SJCRH30 (cell line): ENCODE data around the gene ZSCAN22. TPM values are rescaled to one million over a fixed set of nuclear protein-coding genes. Genes with fewer than 3 reads are reported as not detected.
A peak's percentile ranks its signal among the peaks of the same experiment; 100 is the strongest.
"Not testable (repeated sequence)": the region's sequence is repeated elsewhere in the genome, so short reads cannot be mapped to it uniquely, and the experiment has no call there.

Source experiments
- DNase-seq, 2 experiments: peaks; one replicate each; pipeline ENCODE4 v3.0.0-alpha.2; 2015 to 2020
- H3K27ac ChIP-seq: fragments of 250-450 bp; sonication (Bioruptor Pico); 2 replicates; pipeline ENCODE4 v1.5.1; 2020; ENCODE audit warnings: mild to moderate bottlenecking, moderate library complexity
- H3K27me3 ChIP-seq: fragments of 250-450 bp; sonication (Bioruptor Pico); 2 replicates; pipeline ENCODE4 v1.5.1; 2020; ENCODE audit warnings: mild to moderate bottlenecking, moderate library complexity
- H3K36me3 ChIP-seq: fragments of 250-450 bp; sonication (Bioruptor Pico); 2 replicates; pipeline ENCODE4 v1.5.1; 2020; ENCODE audit warnings: mild to moderate bottlenecking, moderate library complexity
- H3K4me1 ChIP-seq: fragments of 250-450 bp; sonication (Bioruptor Pico); 2 replicates; pipeline ENCODE4 v1.5.1; 2020; ENCODE audit warnings: mild to moderate bottlenecking, moderate library complexity
- H3K4me3 ChIP-seq: fragments of 250-450 bp; sonication (Bioruptor Pico); 2 replicates; pipeline ENCODE4 v1.5.1; 2020; ENCODE audit warnings: mild to moderate bottlenecking, moderate library complexity
- H3K9me3 ChIP-seq: fragments of 250-450 bp; sonication (Bioruptor Pico); replicated peaks from 2 replicates; pipeline ENCODE4 v1.5.1; 2020; ENCODE audit warnings: mild to moderate bottlenecking, moderate library complexity
- total RNA-seq: library from RNA; depleted of rRNA; stranded (reverse); fragments of >200 nt; shearing (Covaris generic); gene quantifications from 2 replicates; pipeline ENCODE4 v1.2.3, GENCODE V29; 2014

The ZSCAN22 gene
- total RNA-seq, 1 experiment from 2014 or later: 5.0 TPM

DNA sequence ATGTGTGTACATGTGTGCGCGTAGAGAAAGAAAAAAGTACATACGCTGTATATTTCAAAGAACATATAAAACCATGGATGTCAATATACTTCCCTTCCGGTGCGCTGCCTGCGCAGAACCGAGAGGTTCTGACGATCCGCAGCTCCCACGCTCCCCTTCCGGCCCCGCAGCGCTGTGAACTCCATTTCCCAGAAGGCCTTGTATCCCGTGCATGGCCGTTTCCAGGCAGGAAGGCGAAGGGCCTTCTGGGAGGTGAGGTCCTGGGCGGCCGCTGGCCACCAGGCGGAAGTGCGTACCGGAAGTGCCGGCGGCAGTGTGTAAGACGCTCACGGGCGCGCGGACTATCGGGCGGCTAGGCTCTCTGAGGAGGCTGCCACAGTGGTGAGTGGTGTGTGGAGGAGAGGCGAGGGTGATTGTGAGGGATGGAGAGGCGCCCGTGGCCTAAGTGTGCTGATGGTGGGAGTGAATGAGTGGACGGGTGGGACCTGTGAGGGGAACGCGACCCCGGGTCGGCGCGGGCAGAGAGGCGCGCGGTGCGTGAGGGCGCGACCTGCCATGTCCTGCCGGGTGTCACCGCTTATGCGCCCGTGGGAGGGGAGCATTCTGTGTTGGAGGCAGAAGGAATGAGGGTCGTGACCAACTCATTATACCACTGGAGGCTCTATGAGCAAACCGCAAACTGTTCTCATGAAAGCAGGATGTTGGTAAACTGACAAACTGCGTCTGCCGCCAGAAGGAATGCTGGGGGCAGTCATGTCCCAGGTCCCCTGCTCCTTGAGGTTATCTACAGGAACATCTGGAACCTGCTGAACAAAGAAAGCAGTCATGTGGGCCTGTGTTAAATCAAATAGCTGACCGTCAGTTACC lies 21.5 kb upstream of the ZSCAN22 start, which contains the start of gene ERVK3-1:
Gene ERVK3-1, plus strand, starts transcription at position 313 of the 867 bp plus-strand sequence. CDS start 6,792 bp downstream, outside the sequence.
- DNase-seq: peak; percentile 94 to 96
- Histone ChIP-seq H3K4me1 (no peaks in the 10 kb centered on the region), H3K9me3 (peaks cover 10% of the 10 kb centered on the region), H3K36me3 (peaks cover 64% of the 10 kb centered on the region), H3K27ac (peak within 1 kb of the TSS; percentile 49), H3K27me3 (no peaks in the 10 kb centered on the region), H3K4me3 (peak within 1 kb of the TSS; percentile 80)

DNA sequence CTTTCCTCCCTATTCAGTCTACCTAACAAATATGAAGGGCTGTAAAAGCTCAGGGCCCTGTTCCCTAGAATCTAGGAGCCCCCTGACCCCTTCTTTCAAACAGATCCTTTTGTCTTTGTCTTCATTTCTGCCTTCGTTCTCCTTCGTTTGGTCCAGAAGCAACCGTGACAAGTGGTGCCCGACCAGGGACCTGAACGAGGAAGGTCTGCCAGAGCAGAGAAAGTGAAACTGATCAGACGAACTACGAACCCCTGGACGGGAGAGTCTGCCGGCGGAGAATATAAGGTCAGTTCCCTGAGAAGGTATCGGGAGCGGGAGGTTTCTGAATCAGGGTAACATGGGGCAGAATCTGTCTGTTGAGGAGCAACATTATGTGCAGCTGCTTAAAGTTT lies 20.9 kb upstream of the ZSCAN22 start:
- H3K36me3 ChIP-seq: peaks cover 61% of the 10 kb centered on the region
- H3K27ac ChIP-seq: peak overlapping the region; percentile 49; the same call in 1 of the 2 replicates
- DNase-seq: no peak
- peak overlapping the region; percentile 80 for H3K4me3 ChIP-seq
- H3K27me3 ChIP-seq: no peaks in the 10 kb centered on the region
- H3K9me3 ChIP-seq: peaks cover 10% of the 10 kb centered on the region
- H3K4me1 ChIP-seq: no peaks in the 10 kb centered on the region

DNA sequence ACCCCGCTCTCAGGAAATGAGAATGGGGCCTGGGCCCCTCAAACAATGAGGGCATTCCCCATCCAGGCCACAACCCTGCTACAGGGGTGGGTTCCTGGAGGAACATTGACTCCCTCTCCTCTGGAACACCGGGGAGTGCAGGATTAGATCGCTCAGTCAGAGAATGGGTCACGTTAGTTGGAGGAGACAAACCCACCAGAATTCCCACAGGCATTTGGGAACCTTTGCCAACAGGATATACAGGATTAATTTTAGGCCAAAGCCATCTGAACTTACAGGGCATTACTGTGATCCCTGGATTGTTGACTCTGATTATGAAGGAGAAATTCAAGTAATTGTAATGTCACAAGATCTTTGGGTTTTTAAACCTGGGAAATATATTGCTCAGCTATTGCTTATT lies 19.1 kb upstream of the ZSCAN22 start:
- no peak overlapping the region for H3K4me3 ChIP-seq
- H3K36me3 ChIP-seq: peaks cover 61% of the 10 kb centered on the region
- DNase-seq: no peak
- peaks cover 10% of the 10 kb centered on the region for H3K9me3 ChIP-seq
- no peak overlapping the region for H3K27ac ChIP-seq
- H3K27me3 ChIP-seq: no peaks in the 10 kb centered on the region
- no peaks in the 10 kb centered on the region for H3K4me1 ChIP-seq

GRCh38 chr19:58310685-58311084 lies 16.1 kb upstream of the ZSCAN22 start:
- H3K27me3 ChIP-seq, H3K4me3 ChIP-seq, H3K27ac ChIP-seq, DNase-seq, H3K4me1 ChIP-seq: not testable (repeated sequence)
- H3K36me3 ChIP-seq: peaks cover 86% of the 10 kb centered on the region
- peaks cover 10% of the 10 kb centered on the region for H3K9me3 ChIP-seq

DNA sequence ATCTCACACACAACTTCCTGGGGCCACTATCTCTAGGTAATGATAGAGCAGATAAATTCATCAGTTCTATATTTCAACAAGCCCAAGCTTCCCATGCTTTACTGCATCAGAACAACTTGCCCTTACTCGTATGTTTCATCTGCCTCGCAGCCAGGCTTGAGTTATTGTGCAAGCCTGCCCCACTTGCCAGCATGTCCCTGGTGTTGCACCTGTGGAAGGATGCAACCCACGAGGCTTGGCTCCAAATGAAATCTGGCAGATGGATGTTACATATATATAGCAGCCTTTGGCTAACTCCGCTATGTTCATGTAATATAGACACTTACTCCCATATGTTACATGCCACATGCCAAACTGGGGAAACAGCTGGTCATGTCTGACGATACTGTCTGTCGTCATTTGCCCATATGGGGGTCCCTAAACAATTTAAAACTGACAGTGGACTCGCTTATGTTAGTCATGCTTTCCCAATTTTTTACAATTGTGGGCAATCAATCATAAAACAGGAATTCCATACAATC lies 15.4 kb upstream of the ZSCAN22 start:
- no peak overlapping the region for H3K27ac ChIP-seq
- no peaks in the 10 kb centered on the region for H3K4me1 ChIP-seq
- H3K4me3 ChIP-seq: no peak overlapping the region
- no peaks in the 10 kb centered on the region for H3K27me3 ChIP-seq
- DNase-seq: no peak
- H3K36me3 ChIP-seq: peaks cover 82% of the 10 kb centered on the region
- peaks cover 7% of the 10 kb centered on the region for H3K9me3 ChIP-seq

DNA sequence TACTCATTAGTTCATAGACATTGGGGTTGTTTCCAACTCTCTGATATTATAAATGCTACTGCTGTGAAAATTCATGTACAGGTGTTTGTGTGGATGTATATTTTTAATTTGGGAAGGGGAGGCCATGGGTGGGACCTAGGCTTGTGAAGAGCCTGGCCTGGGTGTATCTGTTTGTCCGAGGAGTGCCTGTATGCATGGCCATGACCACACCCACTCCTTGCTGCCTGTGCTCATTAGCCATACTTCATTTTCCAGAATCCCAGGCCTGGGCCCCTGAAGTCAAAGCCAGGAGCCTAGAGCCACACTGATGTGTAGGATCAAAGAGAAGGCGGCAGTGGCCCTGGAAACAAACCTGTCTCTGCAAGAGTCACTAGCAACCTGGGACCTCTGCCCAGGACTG lies 11.2 kb upstream of the ZSCAN22 start:
- Histone ChIP-seq H3K27me3 (no peaks in the 10 kb centered on the region), H3K4me3 (no peak overlapping the region), H3K36me3 (peaks cover 47% of the 10 kb centered on the region), H3K27ac (no peak overlapping the region), H3K9me3 (no peaks in the 10 kb centered on the region; the same call in 1 of the 2 replicates), H3K4me1 (no peaks in the 10 kb centered on the region)
- no peak for DNase-seq

- Histone ChIP-seq H3K27ac (no peak overlapping the region), H3K4me1 (no peaks in the 10 kb centered on the region), H3K9me3 (no peaks in the 10 kb centered on the region; the same call in 1 of the 2 replicates), H3K36me3 (peaks cover 30% of the 10 kb centered on the region), H3K27me3 (no peaks in the 10 kb centered on the region), H3K4me3 (no peak overlapping the region)
- peak; percentile 25 to 69 for DNase-seq
Measured at GRCh38 chr19:58317476-58318072, 9.2 kb upstream of the ZSCAN22 start.

DNA sequence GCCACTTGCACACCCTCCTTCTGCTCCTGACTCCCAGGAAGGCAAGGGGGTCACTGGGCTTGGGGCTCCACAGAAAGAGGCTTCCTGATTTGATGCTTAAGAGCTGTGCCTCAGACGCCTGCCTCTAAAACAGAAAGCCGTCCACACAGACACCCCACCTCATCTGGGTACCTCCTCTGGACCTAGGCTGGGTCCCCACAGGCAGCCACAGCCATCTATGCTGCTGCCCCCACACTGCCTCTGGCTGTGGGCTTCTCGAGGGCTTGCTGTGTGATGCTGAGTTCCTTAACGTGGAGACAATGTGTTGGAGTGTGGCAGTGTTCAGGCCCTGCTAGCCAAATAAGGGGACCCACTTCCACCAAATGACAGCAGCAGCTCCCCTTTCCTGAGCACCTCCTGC lies 8.5 kb upstream of the ZSCAN22 start:
- no peak for DNase-seq
- H3K27ac ChIP-seq: no peak overlapping the region
- no peaks in the 10 kb centered on the region for H3K4me1 ChIP-seq
- no peaks in the 10 kb centered on the region; the same call in 1 of the 2 replicates for H3K9me3 ChIP-seq
- no peaks in the 10 kb centered on the region for H3K27me3 ChIP-seq
- no peak overlapping the region for H3K4me3 ChIP-seq
- H3K36me3 ChIP-seq: peaks cover 23% of the 10 kb centered on the region

GRCh38 chr19:58319241-58319640 lies 7.6 kb upstream of the ZSCAN22 start:
- Histone ChIP-seq H3K9me3 (no peaks in the 10 kb centered on the region), H3K36me3 (peaks cover 15% of the 10 kb centered on the region)

DNA sequence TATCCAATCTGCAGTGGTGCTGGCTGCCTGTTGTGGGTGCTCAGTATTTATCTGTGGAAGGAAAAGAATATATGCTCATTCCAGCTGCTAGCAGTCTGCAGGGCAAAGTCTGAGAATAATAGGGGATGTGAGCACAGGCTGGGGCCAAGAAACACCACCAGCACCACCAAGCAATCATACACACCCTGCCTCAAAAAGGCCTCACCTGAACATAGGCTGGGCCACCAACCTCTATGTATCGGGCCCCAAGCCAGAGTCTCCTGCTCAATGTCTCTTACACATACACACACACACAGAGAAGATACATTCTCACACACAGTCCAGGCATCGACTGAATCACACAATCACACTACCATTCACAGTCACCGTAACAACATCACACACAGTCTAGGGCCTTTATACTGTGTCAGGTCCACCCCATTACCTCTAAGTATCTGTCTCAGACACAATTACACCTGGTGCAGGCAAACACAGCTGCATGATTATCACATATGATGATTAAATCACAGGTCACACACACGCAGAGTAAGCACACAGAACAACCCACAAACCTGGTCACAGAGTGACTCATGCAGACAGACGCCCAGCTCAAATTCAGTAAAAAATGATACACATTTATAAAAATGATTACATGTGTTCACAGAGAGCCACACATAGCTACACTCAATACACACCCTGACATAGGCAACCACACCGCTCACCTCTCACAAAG lies 1.3 kb upstream of the ZSCAN22 start:
- 0 out of 2 replicates have a peak, but pooled peaks cover 4% of the 10 kb centered on the region for H3K36me3 ChIP-seq
- H3K4me3 ChIP-seq: no peak overlapping the region
- no peaks in the 10 kb centered on the region for H3K4me1 ChIP-seq
- no peak for DNase-seq
- no peak overlapping the region for H3K27ac ChIP-seq
- no peaks in the 10 kb centered on the region for H3K9me3 ChIP-seq
- H3K27me3 ChIP-seq: no peaks in the 10 kb centered on the region

More at GRCh38 chr19:58319241-58319640, 7.6 kb upstream of the ZSCAN22 start:
- no peak for DNase-seq
- no peak overlapping the region for H3K27ac ChIP-seq
- no peaks in the 10 kb centered on the region for H3K27me3 ChIP-seq
- H3K4me3 ChIP-seq: no peak overlapping the region
- no peaks in the 10 kb centered on the region for H3K4me1 ChIP-seq

DNA sequence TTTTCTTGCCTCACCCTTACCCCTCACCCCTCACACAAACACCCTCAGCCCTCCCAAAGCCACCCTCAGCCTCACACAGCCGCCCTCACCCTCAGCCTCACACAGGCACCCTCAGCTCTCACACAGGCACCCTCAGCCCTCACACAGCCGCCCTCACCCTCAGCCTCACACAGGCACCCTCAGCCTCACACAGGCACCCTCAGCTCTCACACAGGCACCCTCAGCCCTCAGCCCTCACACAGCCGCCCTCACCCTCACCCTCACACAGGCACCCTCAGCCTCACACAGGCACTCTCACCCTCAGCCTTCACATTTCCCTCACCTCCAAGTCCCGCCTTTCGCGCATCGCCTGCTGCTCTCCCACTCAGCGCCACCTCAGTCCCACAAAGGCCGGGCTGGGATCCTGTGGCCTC lies 287 bp upstream of the ZSCAN22 start:
- Histone ChIP-seq H3K4me3 (peak overlapping the region; percentile 90), H3K27ac (peak overlapping the region; percentile 70; the same call in 1 of the 2 replicates), H3K36me3 (0 out of 2 replicates have a peak, but pooled peaks cover 4% of the 10 kb centered on the region), H3K9me3 (no peaks in the 10 kb centered on the region), H3K4me1 (no peaks in the 10 kb centered on the region), H3K27me3 (no peaks in the 10 kb centered on the region)
- DNase-seq: no peak

DNA sequence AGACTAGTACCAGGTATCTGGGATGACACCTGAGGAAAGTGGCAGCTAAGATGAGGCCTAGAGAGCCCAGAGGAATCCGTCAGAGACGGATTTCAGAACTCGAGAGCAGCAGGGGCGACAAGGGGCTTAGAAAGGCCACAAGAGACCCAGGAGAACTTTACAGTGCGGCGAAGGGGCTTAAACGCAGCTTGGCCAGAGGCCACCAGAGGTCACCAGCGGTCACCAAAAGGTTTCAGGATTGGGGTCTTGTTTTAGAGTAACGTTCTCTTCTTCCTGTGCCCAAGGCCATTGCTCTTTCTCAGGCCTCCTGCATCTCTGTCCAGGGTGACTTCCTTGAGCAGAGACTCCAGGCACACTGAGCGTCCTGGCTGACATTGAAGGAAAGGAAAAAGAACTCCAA lies 2.2 kb downstream of the ZSCAN22 start:
- Histone ChIP-seq H3K4me1 (no peaks in the 10 kb centered on the region), H3K27me3 (no peaks in the 10 kb centered on the region), H3K9me3 (no peaks in the 10 kb centered on the region), H3K4me3 (no peak overlapping the region), H3K27ac (no peak overlapping the region), H3K36me3 (no peaks in the 10 kb centered on the region)
- peak; percentile 31 to 59 for DNase-seq

DNA sequence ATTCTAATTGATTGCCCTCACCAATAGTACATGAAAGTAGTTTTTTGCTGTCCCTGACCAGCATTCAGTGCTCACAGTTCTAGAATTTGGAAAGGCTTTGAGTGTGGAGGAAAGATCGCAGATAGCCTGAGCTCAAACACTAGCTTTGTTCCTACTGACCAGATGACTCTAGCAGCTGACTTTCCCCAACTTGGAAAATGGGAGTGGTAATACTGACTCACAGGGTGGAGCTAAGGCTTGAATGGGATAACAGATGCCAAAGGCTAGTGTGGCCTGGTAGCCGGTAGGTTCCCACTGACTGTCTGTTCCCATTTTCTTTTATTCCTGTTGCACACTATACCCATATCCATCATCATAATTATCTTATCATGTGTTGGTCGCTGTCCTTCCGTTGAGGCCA lies 3.7 kb downstream of the ZSCAN22 start:
- DNase-seq: peak in 1 of 2 experiments; percentile 25
- Histone ChIP-seq H3K9me3 (no peaks in the 10 kb centered on the region), H3K4me3 (no peak overlapping the region), H3K27ac (no peak overlapping the region), H3K4me1 (no peaks in the 10 kb centered on the region), H3K36me3 (peaks cover 1% of the 10 kb centered on the region; the same call in 1 of the 2 replicates), H3K27me3 (no peaks in the 10 kb centered on the region)

- Histone ChIP-seq H3K36me3 (peaks cover 11% of the 10 kb centered on the region; the same call in 1 of the 2 replicates), H3K4me1 (no peaks in the 10 kb centered on the region), H3K4me3 (no peak overlapping the region), H3K27ac (no peak overlapping the region), H3K27me3 (no peaks in the 10 kb centered on the region), H3K9me3 (no peaks in the 10 kb centered on the region)
- no peak for DNase-seq
Measured at GRCh38 chr19:58332697-58333096, 5.9 kb downstream of the ZSCAN22 start.
